HEK293 (cell line): Measurements from ENCODE around the gene KCNIP4.

Source experiments
- CTCF ChIA-PET: fragments of 350-600 bp; formaldehyde crosslinking; extraction: SDS; loops from one replicate; lab custom pipeline; 2021; ENCODE audit warnings: antibody characterized with exemption; lab: Yijun Ruan, JAX
- POLR2A ChIA-PET: fragments of 300-600 bp; formaldehyde crosslinking; extraction: SDS; loops from one replicate; lab custom pipeline; 2020; ENCODE audit warnings: antibody characterized with exemption, inconsistent platforms; lab: Yijun Ruan, JAX
- H3K27ac ChIP-seq: fragments of 200-500 bp; sonication (Bioruptor generic); 2 replicates; pipeline ENCODE4 v1.5.1; 2014; ENCODE audit warnings: low read depth, low read length, control low read depth, inconsistent platforms; ENCODE audit errors: extremely low read depth
- H3K36me3 ChIP-seq, 2 experiments: fragments of 200-500 bp in 1 of 2; sonication (Bioruptor generic) in 1 of 2; 1 replicate in 1 of 2; 2 replicates in 1 of 2; pipeline ENCODE4 v1.5.1; 2014 to 2017; ENCODE audit warnings: inconsistent platforms in 2 of 2, low read length in 2 of 2; ENCODE audit not compliant: control insufficient read depth in 2 of 2, insufficient read depth in 1 of 2
- H3K4me1 ChIP-seq: fragments of 200-500 bp; sonication (Bioruptor generic); 2 replicates; pipeline ENCODE4 v1.5.1; 2014; ENCODE audit warnings: mild to moderate bottlenecking, low read length, inconsistent platforms; ENCODE audit not compliant: control insufficient read depth, insufficient read depth
- H3K4me3 ChIP-seq: 2 replicates; pipeline ENCODE4 v1.5.1; 2011; ENCODE audit warnings: low read depth, mild to moderate bottlenecking, control low read depth, low read length, moderate library complexity
- H3K9me3 ChIP-seq: fragments of 200-500 bp; sonication (Bioruptor generic); 2 replicates; pipeline ENCODE4 v1.5.1; 2014; ENCODE audit warnings: low read depth, low read length, inconsistent platforms; ENCODE audit not compliant: control insufficient read depth, insufficient read depth
- ATF2 ChIP-seq: fragments of 450-650 bp; formaldehyde crosslinking; IDR thresholded peaks from 2 replicates; pipeline ENCODE4 v1.5.1; 2016; ENCODE audit warnings: missing biosample characterization, missing genetic modification characterization, low read depth
- BCL11A ChIP-seq: fragments of 450-650 bp; formaldehyde crosslinking; IDR thresholded peaks from 2 replicates; pipeline ENCODE4 v1.5.1; 2016; ENCODE audit warnings: low read depth, missing biosample characterization, missing genetic modification characterization
- EGR2 ChIP-seq: fragments of 450-650 bp; formaldehyde crosslinking; IDR thresholded peaks from 2 replicates; pipeline ENCODE4 v1.5.1; 2016; ENCODE audit warnings: low read depth, missing biosample characterization, missing genetic modification characterization
- GLIS1 ChIP-seq: fragments of 450-650 bp; formaldehyde crosslinking; IDR thresholded peaks from 2 replicates; pipeline ENCODE4 v1.5.1; 2016; ENCODE audit warnings: missing biosample characterization, missing genetic modification characterization
- HOXC10 ChIP-seq: sonication (generic); formaldehyde crosslinking; IDR thresholded peaks from 2 replicates; pipeline ENCODE4 v1.8.1; 2023; ENCODE audit warnings: mild to moderate bottlenecking, missing genetic modification reagents
- OVOL3 ChIP-seq: fragments of 450-650 bp; formaldehyde crosslinking; IDR thresholded peaks from 2 replicates; pipeline ENCODE4 v1.5.1; 2016; ENCODE audit warnings: missing biosample characterization, missing genetic modification characterization
- PATZ1 ChIP-seq: fragments of 450-650 bp; formaldehyde crosslinking; IDR thresholded peaks from 2 replicates; pipeline ENCODE4 v1.5.1; 2016; ENCODE audit warnings: missing biosample characterization, missing genetic modification characterization
- PRDM10 ChIP-seq: fragments of 450-650 bp; formaldehyde crosslinking; IDR thresholded peaks from 2 replicates; pipeline ENCODE4 v1.5.1; 2016; ENCODE audit warnings: missing biosample characterization, missing genetic modification characterization
- PRDM2 ChIP-seq: fragments of 450-650 bp; formaldehyde crosslinking; IDR thresholded peaks from 2 replicates; pipeline ENCODE4 v1.5.1; 2016; ENCODE audit warnings: missing biosample characterization, missing genetic modification characterization, borderline replicate concordance
- TRIM28 ChIP-seq: IDR thresholded peaks from 2 replicates; pipeline ENCODE4 v1.6.1; 2011; ENCODE audit warnings: low read length, control low read depth, borderline replicate concordance
- WT1 ChIP-seq: fragments of 450-650 bp; formaldehyde crosslinking; IDR thresholded peaks from 2 replicates; pipeline ENCODE4 v1.5.1; 2016; ENCODE audit warnings: missing biosample characterization, missing genetic modification characterization
- YY2 ChIP-seq: fragments of 450-650 bp; formaldehyde crosslinking; IDR thresholded peaks from 2 replicates; pipeline ENCODE4 v1.5.1; 2016; ENCODE audit warnings: missing biosample characterization, missing genetic modification characterization
- ZIC2 ChIP-seq: fragments of 450-650 bp; formaldehyde crosslinking; IDR thresholded peaks from 2 replicates; pipeline ENCODE4 v1.5.1; 2016; ENCODE audit warnings: missing biosample characterization, missing genetic modification characterization
- ZNF112 ChIP-seq: fragments of 450-650 bp; formaldehyde crosslinking; IDR thresholded peaks from 2 replicates; pipeline ENCODE4 v1.5.0; 2017; ENCODE audit warnings: missing biosample characterization, missing genetic modification characterization
- ZNF211 ChIP-seq: fragments of 450-650 bp; formaldehyde crosslinking; IDR thresholded peaks from 2 replicates; pipeline ENCODE4 v1.5.1; 2016; ENCODE audit warnings: low read depth, missing biosample characterization, missing genetic modification characterization
- ZNF266 ChIP-seq: fragments of 450-650 bp; formaldehyde crosslinking; IDR thresholded peaks from 2 replicates; pipeline ENCODE4 v1.5.1; 2016; ENCODE audit warnings: missing biosample characterization, missing genetic modification characterization, low read depth
- ZNF302 ChIP-seq: fragments of 450-650 bp; formaldehyde crosslinking; IDR thresholded peaks from 2 replicates; pipeline ENCODE4 v1.5.1; 2016; ENCODE audit warnings: missing biosample characterization, missing genetic modification characterization, low read depth
- ZNF391 ChIP-seq: fragments of 450-650 bp; formaldehyde crosslinking; IDR thresholded peaks from 2 replicates; pipeline ENCODE4 v1.5.1; 2016; ENCODE audit warnings: low read depth, missing biosample characterization, missing genetic modification characterization, borderline replicate concordance
- ZNF561 ChIP-seq: fragments of 450-650 bp; IDR thresholded peaks from 2 replicates; pipeline ENCODE4 v1.5.1; 2018; ENCODE audit warnings: missing biosample characterization, missing genetic modification characterization, borderline replicate concordance
- ZNF600 ChIP-seq: fragments of 450-650 bp; formaldehyde crosslinking; IDR thresholded peaks from 2 replicates; pipeline ENCODE4 v1.5.1; 2016; ENCODE audit warnings: missing biosample characterization, missing genetic modification characterization
- ZNF677 ChIP-seq: fragments of 450-650 bp; IDR thresholded peaks from 2 replicates; pipeline ENCODE4 v1.5.0; 2018; ENCODE audit warnings: missing biosample characterization, mild to moderate bottlenecking, missing genetic modification characterization, moderate library complexity
- ZNF776 ChIP-seq: fragments of 450-650 bp; formaldehyde crosslinking; IDR thresholded peaks from 2 replicates; pipeline ENCODE4 v1.5.0; 2017; ENCODE audit warnings: missing biosample characterization, missing genetic modification characterization, borderline replicate concordance
- ZNF785 ChIP-seq: fragments of 450-650 bp; formaldehyde crosslinking; IDR thresholded peaks from 2 replicates; pipeline ENCODE4 v1.5.1; 2016; ENCODE audit warnings: missing biosample characterization, missing genetic modification characterization

KCNIP4 gene

GRCh38 chr4:20735931-20736330 is 1212.6 kb downstream of the KCNIP4 start (continued):
- no peak for TF ChIP-seq YY2 (tag by site-specific recombination)
- TF ChIP-seq, all 188 proteins: peak for 0

GRCh38 chr4:20724915-20725314 is 1223.7 kb downstream of the KCNIP4 start:
- no peak overlapping the region for H3K27ac ChIP-seq
- H3K36me3 ChIP-seq: peaks cover 0 to 71% of the 10 kb centered on the region in 2 experiments; a peak in 2 of 3 replicates
- ChIA-PET CTCF (no interaction called here), POLR2A (no interaction called here)
- TF ChIP-seq BCL11A (tag by site-specific recombination) (no peak), ZNF112 (tag by site-specific recombination) (no peak), ZNF391 (tag by site-specific recombination) (no peak), ZNF785 (tag by site-specific recombination) (no peak), OVOL3 (tag by site-specific recombination) (no peak), ZNF211 (tag by site-specific recombination) (no peak), GLIS1 (no peak), EGR2 (no peak), PRDM10 (tag by site-specific recombination) (no peak), ZNF561 (tag by site-specific recombination) (no peak), ZNF776 (tag by site-specific recombination) (no peak), ZNF600 (no peak), ZIC2 (tag by site-specific recombination) (no peak), ZNF302 (no peak), PATZ1 (tag by site-specific recombination) (no peak), TRIM28 (no peak), WT1 (tag by site-specific recombination) (no peak)
- H3K4me3 ChIP-seq: no peak overlapping the region
- no peaks in the 10 kb centered on the region for H3K4me1 ChIP-seq
- H3K9me3 ChIP-seq: no peaks in the 10 kb centered on the region

GRCh38 chr4:20723463-20723862 is 1225.1 kb downstream of the KCNIP4 start:
- no peak overlapping the region for H3K4me3 ChIP-seq
- H3K9me3 ChIP-seq: no peaks in the 10 kb centered on the region
- H3K36me3 ChIP-seq: peaks cover 0 to 61% of the 10 kb centered on the region in 2 experiments; a peak in 2 of 3 replicates
- H3K4me1 ChIP-seq: no peaks in the 10 kb centered on the region
- no peak overlapping the region for H3K27ac ChIP-seq
- CTCF ChIA-PET: no interaction called here
- POLR2A ChIA-PET: no interaction called here
- TF ChIP-seq ATF2 (tag by site-specific recombination) (no peak), ZNF302 (no peak), PRDM2 (tag by site-specific recombination) (no peak), HOXC10 (CRISPR knock-in tag) (no peak), ZNF677 (tag by site-specific recombination) (no peak), ZNF266 (tag by site-specific recombination) (no peak)
